COLO668 (cell line): ENCODE measurements around the gene LRRC3.
A peak's percentile ranks its signal among the peaks of the same experiment; 100 is the strongest.

Experiments used
- DNase-seq: peaks from one replicate; lab custom pipeline; 2025; ENCODE audit not compliant: unreplicated experiment; lab: John Stamatoyannopoulos, UW

LRRC3 gene

DNA sequence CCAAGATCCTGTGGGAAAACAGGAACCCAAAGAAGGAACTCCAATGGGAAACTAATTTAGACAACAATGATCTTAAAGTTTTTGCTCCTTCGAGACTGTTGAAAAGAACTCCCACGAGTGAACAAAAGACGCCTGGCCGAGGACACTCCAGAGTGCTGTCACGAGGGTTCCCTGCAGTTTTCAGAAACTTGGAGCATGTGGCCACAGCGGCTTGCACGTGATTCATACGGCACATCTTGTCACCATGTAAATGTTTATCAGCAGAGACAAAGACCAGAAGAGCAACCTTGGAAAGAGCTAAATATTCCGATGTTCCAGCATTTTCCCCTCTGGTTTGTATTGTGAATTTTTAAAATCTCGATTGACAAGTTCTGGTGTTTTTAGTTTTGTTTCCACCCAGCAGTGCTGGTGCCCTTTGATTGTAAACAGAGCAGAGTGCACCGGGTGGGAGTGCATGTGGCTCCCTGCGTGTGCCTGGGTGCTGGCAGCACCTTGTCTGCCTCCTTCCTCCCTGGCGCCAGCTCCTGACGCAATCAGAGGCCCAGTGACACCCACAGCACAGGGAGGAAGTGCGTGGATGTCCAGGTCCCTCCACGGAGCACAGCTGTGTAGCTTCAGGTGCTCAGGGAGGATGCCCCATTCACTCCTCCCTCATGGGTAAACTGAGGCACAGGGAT, 23.0 kb downstream of the LRRC3 start:
- no peak for DNase-seq

DNA sequence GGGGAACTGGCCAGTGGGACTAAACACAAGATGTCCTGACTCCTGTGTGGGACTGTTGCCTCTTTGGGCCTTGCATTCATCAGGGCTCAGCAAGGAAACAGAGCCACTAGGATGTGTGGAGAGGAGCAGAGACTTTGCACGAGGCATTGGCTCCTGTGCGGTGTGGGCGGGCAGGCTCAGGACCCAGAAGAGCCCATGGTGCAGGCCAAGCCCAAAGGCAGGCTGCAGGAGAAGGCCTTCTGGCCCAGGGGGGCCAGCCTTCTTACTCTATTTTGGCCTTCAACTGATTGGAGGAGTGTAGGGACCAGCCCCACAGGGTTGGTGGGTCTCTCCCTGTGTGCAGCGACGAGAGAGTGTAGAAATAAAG, 23.5 kb downstream of the LRRC3 start:
- no peak for DNase-seq

DNA sequence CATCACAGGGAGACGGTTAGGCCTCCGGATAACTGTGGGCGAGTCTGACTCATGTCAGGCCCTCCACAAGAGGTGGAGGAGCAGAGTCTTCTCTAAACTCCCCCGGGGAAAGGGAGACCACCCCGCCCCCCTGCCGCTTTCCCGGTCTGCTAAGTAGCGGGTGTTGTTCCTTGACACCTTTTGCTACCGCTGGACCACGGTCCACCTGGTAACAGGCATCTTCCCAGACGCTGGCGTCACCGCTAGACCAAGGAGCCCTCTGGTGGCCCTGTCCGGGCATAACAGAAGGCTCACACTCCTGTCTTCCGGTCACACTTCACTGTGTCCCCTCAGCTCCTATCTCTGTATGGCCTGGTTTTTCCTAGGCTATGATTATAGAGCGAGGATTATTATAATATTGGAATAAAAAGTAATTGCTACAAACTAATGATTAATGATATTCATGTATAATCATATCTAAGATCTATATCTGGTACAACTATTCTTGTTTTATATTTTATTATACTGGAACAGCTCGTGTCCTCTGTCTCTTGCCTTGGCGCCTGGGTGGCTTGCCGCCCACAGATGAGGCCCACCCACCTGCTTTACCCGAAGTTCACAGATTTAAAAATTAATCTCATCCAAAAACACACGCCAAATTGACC, 24.4 kb downstream of the LRRC3 start:
- DNase-seq: peak; percentile 56

DNA sequence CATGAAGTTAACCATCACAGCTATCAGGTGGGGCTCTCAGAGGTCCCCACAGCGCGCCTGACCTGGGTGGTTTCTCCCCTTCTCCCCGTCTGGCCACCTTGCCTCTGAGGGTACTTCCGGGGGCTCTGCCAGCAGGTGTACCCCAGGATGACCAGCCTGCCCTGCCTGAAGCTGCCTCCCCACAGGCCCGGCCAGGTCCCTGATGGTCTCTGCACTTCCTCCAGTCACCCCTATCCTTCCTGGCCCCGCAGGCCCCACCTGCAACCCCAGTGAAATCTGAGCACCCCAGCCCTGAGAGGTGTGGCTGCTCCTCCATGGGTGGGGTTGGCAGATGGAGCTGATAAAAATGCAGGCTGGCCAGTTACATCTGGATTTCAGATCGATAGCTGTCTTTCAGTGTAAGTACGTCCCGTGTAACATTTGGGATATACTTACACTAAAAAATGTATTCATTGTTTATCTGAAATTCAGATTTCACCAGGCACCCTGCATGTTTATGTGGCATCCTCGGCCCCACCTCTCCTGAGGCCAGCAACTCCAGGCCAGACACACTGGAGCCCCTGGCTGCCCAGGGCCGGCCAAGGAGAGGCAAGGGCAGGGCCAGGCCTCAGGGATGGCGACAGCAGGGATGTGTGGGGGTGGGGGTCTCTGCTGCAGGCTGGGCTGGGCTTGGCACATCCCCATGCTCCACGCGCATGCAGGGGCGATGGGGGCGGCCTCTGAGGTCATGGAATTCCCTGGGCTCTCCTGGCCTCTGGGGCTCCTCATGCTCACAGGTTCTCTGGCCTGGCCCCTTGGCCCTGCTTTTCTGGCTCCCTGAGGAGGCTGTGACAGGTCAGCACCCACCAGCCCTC, 25.1 kb downstream of the LRRC3 start:
- DNase-seq: peak; percentile 33

DNA sequence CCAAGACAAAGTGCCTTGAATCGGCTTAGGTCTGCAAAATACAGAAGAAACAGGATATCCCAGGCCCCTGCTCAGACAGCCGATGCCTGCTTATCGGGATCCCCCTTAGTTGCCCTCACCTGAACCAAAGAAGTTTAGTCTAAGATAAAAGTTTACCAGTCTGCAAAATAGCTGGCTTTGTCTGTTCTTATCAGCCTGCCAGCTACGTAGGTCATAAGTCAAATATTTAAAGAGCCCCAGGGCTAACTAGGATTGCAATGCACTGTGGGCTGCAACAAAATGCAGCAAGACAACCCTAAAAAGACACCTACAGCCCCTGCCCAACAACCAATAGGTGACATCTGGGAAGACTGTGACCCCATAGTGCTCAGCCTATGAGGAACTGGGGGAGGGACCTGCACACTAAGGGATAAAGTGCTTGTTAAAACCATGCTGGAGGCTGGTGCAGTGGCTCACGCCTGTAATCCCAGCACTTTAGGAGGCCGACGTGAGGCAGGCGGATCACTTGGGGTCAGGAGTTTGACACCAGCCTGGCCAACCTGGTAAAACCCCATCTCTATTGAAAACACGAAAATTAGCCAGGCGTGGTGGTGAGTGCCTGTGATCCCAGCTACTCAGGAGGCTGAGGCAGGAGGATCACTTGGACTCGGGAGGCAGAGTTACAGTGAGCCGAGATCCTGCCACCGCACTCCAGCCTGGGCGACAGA, 27.4 kb downstream of the LRRC3 start:
- DNase-seq: no peak

DNA sequence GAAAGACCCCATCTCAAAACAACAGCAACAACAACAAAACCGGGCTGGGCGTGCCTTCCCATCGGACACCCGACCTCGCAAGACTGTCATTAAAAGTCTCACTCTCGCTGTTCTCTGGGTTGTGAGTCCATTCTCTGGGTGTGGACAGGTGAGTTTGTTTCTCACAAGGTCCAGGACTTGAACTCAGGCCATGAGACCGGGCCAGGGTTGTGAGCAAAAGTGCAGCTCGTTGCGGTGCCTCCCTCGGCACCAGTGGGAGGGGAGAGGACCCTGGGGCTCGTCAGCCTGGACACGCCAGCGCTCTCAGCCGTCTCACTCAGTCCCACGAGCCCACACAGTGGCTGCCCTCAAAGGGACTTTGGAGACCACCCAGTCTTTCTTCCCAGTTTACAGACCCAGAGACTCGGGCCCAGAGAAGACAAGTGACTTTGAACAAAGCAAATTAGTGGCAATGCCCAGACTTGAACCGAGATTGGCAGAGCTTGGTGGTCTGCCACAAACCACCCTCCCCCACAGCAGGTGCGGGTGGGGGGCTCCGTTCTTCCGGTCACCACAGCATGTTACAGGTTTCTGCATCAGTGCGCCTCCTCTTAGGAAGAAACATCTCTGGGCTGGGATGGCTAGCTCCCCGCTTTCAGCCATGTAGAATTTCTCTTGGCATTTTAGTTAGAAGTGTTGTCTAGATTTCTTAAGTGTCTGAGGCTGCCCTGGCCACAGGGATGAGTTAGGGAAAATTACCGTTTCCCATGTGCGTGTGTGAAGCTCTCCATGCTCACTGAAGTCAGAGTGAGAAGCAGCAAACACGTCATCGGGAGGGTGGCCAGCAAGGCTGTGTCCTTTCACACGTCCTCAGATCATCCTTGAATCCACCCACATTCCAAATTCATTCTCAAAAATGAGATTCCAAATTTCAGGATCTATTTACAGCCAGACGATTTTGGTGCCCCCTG, 28.3 kb downstream of the LRRC3 start:
- no peak for DNase-seq

DNA sequence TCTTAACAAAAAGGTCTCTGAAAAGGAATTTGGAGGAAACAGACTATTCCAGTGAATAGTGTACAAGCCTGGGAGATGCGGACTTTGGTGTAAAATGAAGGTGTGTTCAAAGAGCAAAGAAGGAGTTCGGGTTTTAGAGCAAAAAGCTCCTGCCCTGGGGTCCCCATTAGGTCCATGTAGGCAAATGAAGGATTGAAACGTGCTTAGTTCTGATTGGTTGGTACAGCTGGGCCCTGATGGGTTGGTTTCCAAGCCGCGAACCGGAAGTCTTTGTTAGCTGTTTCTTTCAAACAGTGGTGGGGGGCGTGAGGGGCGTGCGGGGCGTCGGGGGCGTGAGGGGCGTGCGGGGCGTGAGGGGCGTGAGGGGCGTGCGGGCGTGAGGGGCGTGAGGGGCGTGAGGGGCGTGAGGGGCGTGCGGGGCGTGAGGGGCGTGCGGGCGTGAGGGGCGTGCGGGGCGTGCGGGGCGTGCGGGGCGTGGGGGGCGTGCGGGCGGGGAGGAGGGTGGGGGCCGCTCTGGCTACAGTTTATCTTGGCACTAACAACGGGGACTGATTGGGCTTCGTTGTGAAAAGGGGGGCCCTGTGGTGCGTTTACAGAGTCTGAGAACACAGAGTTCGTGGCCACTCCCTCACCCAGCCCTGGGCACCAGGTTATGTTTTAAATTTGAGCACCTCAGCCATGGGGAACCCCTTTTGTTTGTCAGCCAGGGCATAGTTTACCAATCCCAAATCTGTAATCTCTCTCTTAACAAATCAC, 29.4 kb downstream of the LRRC3 start:
- no peak for DNase-seq

DNA sequence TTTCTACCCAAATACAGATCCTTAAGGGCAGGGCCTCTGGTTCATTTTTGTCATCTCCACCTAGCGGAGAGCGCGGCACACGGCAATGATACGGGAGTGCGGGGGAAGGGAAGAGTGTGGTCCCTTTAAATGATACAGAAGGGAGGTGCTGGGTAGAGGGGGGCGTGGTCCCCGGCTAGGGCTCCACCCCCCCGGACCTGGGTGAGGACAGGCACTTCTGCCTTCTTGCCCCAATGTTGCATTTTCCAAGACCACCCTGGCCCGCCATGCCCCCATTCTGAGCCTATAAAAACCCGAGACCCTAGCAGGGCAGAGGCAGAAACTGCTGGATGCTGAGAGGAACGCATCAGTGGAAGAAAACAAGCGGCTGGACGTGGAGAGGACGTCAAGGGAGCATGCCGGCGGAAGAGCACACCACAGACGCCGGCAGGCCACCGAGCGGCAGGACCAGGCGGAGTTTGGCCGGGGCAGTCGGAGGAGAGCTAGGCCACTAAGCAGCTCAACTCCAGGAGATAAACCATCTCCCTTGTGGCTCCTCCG, 30.0 kb downstream of the LRRC3 start:
- DNase-seq: peak; percentile 89

DNA sequence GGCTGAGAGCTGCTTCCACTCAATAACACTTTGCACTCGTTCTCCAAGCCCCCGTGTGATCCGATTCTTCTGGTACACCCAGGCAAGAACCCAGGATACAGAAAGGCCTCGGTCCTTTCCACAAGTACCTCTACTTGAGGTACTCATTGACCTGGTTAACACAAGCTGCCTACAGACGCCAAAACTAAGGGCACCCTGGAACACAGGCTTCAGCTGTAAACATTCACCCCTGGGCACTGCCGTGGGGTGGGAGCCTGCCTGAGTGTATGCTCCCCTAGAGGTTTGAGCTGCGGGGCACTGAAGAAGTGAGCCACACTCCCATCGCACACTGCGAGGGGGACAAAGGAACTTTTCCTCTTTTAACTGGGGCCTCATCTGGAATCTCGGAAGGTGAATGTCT, 30.5 kb downstream of the LRRC3 start:
- no peak for DNase-seq

DNA sequence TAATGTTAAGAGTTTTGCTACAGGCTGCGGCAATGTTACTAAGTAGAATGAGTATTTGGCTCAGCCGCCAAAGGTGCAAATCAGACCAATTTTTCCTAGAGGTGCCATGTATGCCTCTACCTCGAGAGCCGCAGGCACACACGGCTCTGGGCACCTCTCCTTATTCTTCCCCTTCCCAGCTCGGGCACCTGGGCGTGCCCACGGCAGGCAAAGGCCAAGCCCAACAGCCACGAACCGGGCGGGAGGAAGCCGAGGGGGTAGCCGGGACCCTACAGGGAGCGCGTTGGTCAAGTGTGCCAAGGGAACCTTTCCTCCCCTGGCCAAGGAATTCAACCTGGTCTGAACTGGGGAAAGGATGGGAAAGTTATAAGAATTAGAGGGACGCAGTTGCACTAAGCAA, 31.0 kb downstream of the LRRC3 start:
- peak; percentile 45 for DNase-seq

DNA sequence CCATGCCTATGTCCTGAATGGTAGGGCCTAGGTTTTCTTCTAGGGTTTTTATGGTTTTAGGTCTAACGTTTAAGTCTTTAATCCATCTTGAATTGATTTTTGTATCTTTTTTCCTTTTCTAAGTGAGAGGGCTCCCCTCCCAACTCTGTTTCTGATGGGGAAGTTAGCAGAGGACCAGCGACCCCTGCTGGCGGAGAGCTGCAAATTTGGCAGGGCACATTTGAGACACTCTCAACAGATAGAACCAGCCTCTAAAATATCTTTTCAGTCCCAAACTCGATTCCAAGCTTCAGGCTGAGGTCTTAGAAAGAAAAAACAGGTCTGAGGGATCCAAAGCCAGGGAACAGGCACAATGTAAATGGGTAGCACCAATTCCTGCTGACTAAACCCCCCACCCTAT, 32.5 kb downstream of the LRRC3 start:
- DNase-seq: peak; percentile 48

DNA sequence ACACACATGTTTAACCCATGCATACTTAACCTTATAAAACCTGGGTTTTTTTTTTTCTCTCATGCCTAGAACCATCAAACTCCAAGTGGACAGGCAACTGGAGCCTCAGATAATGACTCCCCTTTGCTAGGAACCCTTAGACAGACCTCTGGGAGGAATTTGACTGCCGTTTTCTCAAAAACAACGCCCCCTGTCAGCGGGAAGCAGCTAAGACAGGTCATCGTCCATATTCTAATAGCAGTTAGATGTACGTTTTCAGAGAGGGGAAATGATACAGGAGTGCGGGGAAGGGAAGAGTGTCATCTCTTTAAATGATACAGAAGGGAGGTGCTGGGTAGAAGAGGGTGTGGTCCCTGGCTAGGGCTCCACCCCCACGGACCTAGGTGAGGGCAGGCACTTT, 34.7 kb downstream of the LRRC3 start:
- no peak for DNase-seq

DNA sequence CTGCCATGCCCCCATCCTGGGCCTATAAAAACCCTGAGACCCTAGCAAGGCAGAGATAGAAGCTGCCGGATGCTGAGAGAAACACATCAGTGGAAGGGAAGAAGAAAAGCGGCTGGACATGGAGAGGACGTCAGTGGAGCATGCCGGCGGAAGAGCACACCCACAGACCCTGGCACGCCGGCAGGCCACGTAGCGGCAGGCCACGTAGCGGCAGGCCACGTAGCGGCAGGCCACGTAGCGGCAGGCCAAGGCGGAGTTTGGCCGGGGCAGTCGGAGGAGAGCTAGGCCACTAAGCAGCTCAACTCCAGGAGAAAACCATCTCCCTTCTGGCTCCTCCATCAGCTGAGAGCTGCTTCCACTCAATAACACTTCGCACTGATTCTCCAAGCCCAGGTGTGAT, 35.1 kb downstream of the LRRC3 start:
- DNase-seq: no peak

DNA sequence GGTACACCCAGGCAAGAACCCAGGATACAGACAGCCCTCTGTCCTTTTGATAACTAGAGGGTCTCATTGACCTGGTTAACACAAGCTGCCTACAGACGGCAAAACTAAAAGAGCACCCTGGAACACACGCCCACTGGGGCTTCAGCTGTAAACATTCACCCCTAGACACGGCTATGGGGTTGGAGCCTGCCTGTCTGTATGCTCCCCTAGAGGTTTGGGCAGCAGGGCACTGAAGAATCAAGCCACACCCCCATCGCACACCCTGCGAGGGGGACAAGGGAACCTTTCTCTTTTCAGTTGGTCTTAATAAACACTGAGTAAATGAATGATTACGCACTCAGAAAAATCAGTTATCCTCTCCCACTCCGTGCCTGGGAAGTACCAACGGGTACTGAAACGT, 35.5 kb downstream of the LRRC3 start:
- DNase-seq: no peak

DNA sequence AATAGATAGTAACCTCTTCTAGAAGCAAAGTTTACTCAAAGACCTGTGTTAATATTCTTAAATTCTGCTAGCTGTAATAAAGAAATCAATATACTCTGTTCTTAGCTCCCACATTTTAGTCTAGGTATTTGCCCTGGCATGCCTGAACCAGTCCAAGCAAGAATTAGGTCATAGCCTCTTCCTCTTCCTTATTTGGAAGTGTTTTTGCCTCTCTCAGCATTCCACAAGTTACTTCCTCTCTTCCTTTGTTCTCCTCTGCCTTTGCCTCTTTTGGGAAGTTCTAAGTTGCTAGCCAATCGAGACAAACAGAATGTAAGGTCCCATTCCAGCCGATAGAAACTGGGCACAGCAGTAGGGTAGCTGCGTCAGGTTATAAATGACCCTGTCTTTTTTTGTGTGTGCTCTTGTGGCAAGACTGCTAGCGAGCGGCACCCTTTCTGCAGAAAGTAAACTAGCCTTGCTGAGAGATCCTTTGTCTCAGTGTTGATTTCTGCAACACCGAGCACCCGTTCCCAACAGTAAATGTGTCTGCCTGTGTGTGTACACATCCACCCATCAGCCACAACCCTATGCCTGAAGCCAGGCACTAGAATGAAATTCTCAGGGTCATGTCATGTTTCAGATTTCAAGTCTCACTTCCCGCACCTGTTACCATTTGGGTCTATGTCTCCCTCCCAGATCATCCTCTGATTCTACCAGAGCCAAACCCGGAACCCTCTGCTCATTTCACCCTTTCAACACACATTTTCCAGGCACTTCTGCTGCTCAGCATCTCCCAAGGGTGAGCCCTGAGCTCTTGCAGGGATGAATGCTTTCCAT, 37.5 kb downstream of the LRRC3 start:
- DNase-seq: no peak

DNA sequence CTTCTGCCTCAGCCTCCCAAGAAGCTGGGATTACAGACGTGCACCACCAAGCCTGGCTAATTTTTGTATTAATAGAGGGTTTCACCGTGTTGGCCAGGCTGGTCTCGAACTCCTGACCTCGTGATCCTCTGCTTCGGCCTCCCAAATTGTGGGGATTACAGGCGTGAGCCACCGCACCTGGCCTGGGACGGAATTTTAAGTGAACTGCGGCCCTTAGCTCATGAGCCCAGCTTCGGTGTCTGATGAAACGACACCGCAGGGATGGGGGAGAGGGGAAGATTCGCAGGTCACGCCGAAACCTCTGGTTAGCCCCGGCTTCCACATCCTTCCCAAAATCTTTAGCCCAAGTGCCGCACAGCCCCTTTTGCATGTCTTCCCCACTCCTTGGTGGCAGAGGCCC, 39.1 kb downstream of the LRRC3 start:
- DNase-seq: no peak

DNA sequence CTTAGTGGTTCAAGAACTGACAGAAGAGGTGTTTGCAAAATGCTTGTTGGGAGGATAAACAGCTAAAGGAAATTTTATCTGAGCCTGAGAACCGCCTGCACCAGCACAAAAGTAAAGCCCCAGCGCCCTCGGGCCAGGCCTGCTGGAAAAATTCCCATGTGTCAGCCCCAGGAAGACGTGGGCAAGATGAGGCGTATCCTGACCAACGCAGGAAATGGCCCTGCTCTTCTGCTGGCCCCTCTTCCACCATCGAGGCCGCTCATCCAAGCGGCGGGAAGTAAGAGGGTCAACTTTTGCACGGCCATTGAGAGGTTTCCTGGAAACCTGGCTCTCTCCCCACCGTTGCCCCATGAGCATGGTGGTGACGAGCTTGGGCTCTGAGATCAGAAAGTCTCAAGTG, 39.6 kb downstream of the LRRC3 start:
- DNase-seq: no peak
